Left renal pelvis (tissue), 4 donors: ENCODE measurements around the gene FTO. TPM values are rescaled to one million over a fixed set of nuclear protein-coding genes. Genes with fewer than 3 reads are reported as not detected.

ENCODE experiments used
- DNase-seq, 4 donors: peaks; one replicate each; pipeline ENCODE4 v3.0.0-alpha.2; 2013; ENCODE audit warnings: low read depth in 4 of 4, low spot score in 3 of 4
- polyA plus RNA-seq, 4 donors: library from polyadenylated mRNA; unstranded; fragments of 120-200 nt; gene quantifications; one replicate each; pipeline ENCODE4 v1.2.1, GENCODE V29; 2013; ENCODE audit not compliant: insufficient read length in 4 of 4

FTO gene
- polyA plus RNA-seq, 4 donors = 84.1 to 104 (median 96.4) TPM

GRCh38 chr16:54097774-54098173 lies 393.8 kb downstream of the FTO start:
- DNase-seq = no peak

GRCh38 chr16:54098247-54098646 lies 394.3 kb downstream of the FTO start:
- no peak for DNase-seq

GRCh38 chr16:54099627-54100026 lies 395.7 kb downstream of the FTO start:
- DNase-seq = no peak

- DNase-seq = no peak
These were observed 399.2 kb downstream of the FTO start for GRCh38 chr16:54102888-54103866.

GRCh38 chr16:54106057-54106456 lies 402.1 kb downstream of the FTO start:
- no peak for DNase-seq

GRCh38 chr16:54107583-54108202 lies 403.7 kb downstream of the FTO start:
- DNase-seq = no peak

- DNase-seq = no peak
These were observed 406.3 kb downstream of the FTO start for GRCh38 chr16:54110016-54110981.

GRCh38 chr16:54112451-54113206 lies 408.7 kb downstream of the FTO start:
- no peak for DNase-seq

GRCh38 chr16:54115558-54115957 lies 411.6 kb downstream of the FTO start:
- DNase-seq = no peak

GRCh38 chr16:54116124-54116655 lies 412.2 kb downstream of the FTO start:
- no peak for DNase-seq

- DNase-seq = no peak
These were observed 414.9 kb downstream of the FTO start for GRCh38 chr16:54118846-54119245.

GRCh38 chr16:54120846-54121480 lies 417.0 kb downstream of the FTO start:
- DNase-seq = no peak

- DNase-seq = no peak
These were observed 417.8 kb downstream of the FTO start for GRCh38 chr16:54121539-54122295.

GRCh38 chr16:54123766-54124165 lies 419.8 kb downstream of the FTO start:
- DNase-seq = no peak

- DNase-seq = no peak
These were observed 422.0 kb downstream of the FTO start for GRCh38 chr16:54125751-54126655.

- no peak for DNase-seq
These were observed 423.0 kb downstream of the FTO start for GRCh38 chr16:54126907-54127306.

- DNase-seq = no peak
These were observed 424.8 kb downstream of the FTO start for GRCh38 chr16:54128629-54129234.
